ENCODE data around the gene HEATR5B.

GRCh38 chr2:36965206-36965605 lies 119.0 kb downstream of the HEATR5B start:
- TF ChIP-seq CTCF (IDR thresholded peaks at IDR 0.05), result no peak
- no peak for TF ChIP-seq EZH2 (IDR thresholded peaks at IDR 0.05; ENCODE audit: borderline replicate concordance, insufficient read depth, low read depth, low read length, poor library complexity, severe bottlenecking)
